SK-N-SH (cell line): ENCODE measurements around the gene SRRD. TPM values are rescaled to one million over a fixed set of nuclear protein-coding genes. Genes with fewer than 3 reads are reported as not detected.
A peak's percentile ranks its signal among the peaks of the same experiment; 100 is the strongest.

ENCODE experiments used
- CTCF ChIA-PET: fragments of 300-600, 350-600 bp; formaldehyde crosslinking; extraction: SDS; loops from one replicate; lab custom pipeline; 2021; lab: Yijun Ruan, JAX
- POLR2A ChIA-PET: fragments of 350-600 bp; sonication (Branson Sonifier 250); formaldehyde crosslinking; extraction: SDS; loops from one replicate; lab custom pipeline; 2020; ENCODE audit warnings: antibody characterized with exemption, inconsistent platforms; lab: Yijun Ruan, JAX
- DNase-seq: peaks from one replicate; pipeline ENCODE4 v3.0.0; 2012
- H2AFZ ChIP-seq: fragments of 200-600 bp; sonication (generic); 2 replicates; pipeline ENCODE4 v1.8.1; 2016; ENCODE audit warnings: antibody characterized with exemption, mild to moderate bottlenecking, low read depth
- H3F3A ChIP-seq: fragments of 200-600 bp; sonication (generic); replicated peaks from 2 replicates; pipeline ENCODE3; 2016; ENCODE audit warnings: antibody characterized with exemption, mild to moderate bottlenecking; ENCODE audit not compliant: insufficient read depth
- H3K27ac ChIP-seq, 2 experiments: fragments of 200-500 bp in 1 of 2; fragments of 200-600 bp in 1 of 2; sonication (Bioruptor generic) in 1 of 2; sonication (generic), shearing (Covaris generic) in 1 of 2; 2 replicates each; pipeline versions ENCODE4 v1.5.1 to v1.6.1; 2014 to 2016; ENCODE audit warnings: low read depth in 2 of 2, inconsistent platforms in 1 of 2, low read length in 1 of 2, mild to moderate bottlenecking in 1 of 2, mixed read lengths in 1 of 2
- H3K27me3 ChIP-seq: fragments of 200-600 bp; sonication (generic), shearing (Covaris generic); 2 replicates; pipeline ENCODE4 v1.6.1; 2016; ENCODE audit warnings: mixed run types; ENCODE audit not compliant: insufficient read depth
- H3K36me3 ChIP-seq, 2 experiments: fragments of 200-500 bp in 1 of 2; fragments of 200-600 bp in 1 of 2; sonication (Bioruptor generic) in 1 of 2; sonication (generic) in 1 of 2; replicated peaks in 1 of 2; 2 replicates each; pipeline versions ENCODE3 to v1.5.1; 2014 to 2016; ENCODE audit warnings: low read length in 1 of 2, mild to moderate bottlenecking in 1 of 2; ENCODE audit not compliant: insufficient read depth in 2 of 2, control insufficient read depth in 1 of 2
- H3K4me1 ChIP-seq, 2 experiments: fragments of 200-500 bp in 1 of 2; fragments of 200-600 bp in 1 of 2; sonication (Bioruptor generic) in 1 of 2; sonication (generic), shearing (Covaris generic) in 1 of 2; 2 replicates each; pipeline versions ENCODE4 v1.5.1 to v1.6.1; 2014 to 2016; ENCODE audit warnings: low read depth in 1 of 2, low read length in 1 of 2, mixed run types in 1 of 2; ENCODE audit not compliant: insufficient read depth in 2 of 2, control insufficient read depth in 1 of 2
- H3K4me2 ChIP-seq: fragments of 200-600 bp; sonication (generic), shearing (Covaris generic); 2 replicates; pipeline ENCODE4 v1.6.1; 2017; ENCODE audit warnings: mixed run types
- H3K4me3 ChIP-seq, 2 experiments: fragments of 200-500 bp in 1 of 2; fragments of 200-600 bp in 1 of 2; sonication (Bioruptor generic) in 1 of 2; sonication (generic), shearing (Covaris generic) in 1 of 2; 2 replicates each; pipeline versions ENCODE4 v1.5.1 to v1.8.1; 2014 to 2016; ENCODE audit warnings: low read depth in 2 of 2, inconsistent platforms in 1 of 2, low read length in 1 of 2, mild to moderate bottlenecking in 1 of 2, mixed read lengths in 1 of 2, moderate library complexity in 1 of 2
- H3K79me2 ChIP-seq: fragments of 200-600 bp; sonication (generic); 2 replicates; pipeline ENCODE4 v1.8.1; 2017; ENCODE audit warnings: mild to moderate bottlenecking; ENCODE audit not compliant: insufficient read depth
- H3K9ac ChIP-seq: fragments of 200-600 bp; sonication (generic); 2 replicates; pipeline ENCODE4 v1.6.1; 2017; ENCODE audit warnings: mixed run types
- H3K9me2 ChIP-seq: fragments of 200-600 bp; sonication (generic); 2 replicates; pipeline ENCODE4 v1.6.1; 2017; ENCODE audit warnings: mixed run types
- H3K9me3 ChIP-seq: fragments of 200-600 bp; sonication (generic); 2 replicates; pipeline ENCODE4 v1.6.1; 2017; ENCODE audit warnings: mixed run types, mild to moderate bottlenecking, moderate library complexity
- H4K20me1 ChIP-seq: fragments of 200-600 bp; sonication (generic); 2 replicates; pipeline ENCODE4 v1.6.1; 2017; ENCODE audit warnings: mild to moderate bottlenecking, mixed run types; ENCODE audit not compliant: insufficient read depth
- CHD2 ChIP-seq: fragments of 150-350 bp; IDR thresholded peaks from 2 replicates; pipeline ENCODE4 v1.6.1; 2018; ENCODE audit warnings: low read length; ENCODE audit not compliant: partially characterized antibody
- ELF1 ChIP-seq: IDR thresholded peaks from 2 replicates; pipeline ENCODE4 v1.4.0; 2012
- EP300 ChIP-seq, 2 experiments: IDR thresholded peaks; 2 replicates each; pipeline versions ENCODE4 v1.4.0 to v1.6.1; 2012; ENCODE audit warnings: borderline replicate concordance in 1 of 2, low read depth in 1 of 2, low read length in 1 of 2
- EZH2phosphoT487 ChIP-seq: fragments of 200-600 bp; sonication (generic); IDR thresholded peaks from 2 replicates; pipeline ENCODE4 v1.6.1; 2017; ENCODE audit warnings: low read depth, mixed run types, mild to moderate bottlenecking, antibody characterized with exemption, moderate library complexity, borderline replicate concordance
- FOSL2 ChIP-seq: IDR thresholded peaks from 2 replicates; pipeline ENCODE4 v1.4.0; 2012; ENCODE audit warnings: low read depth, mild to moderate bottlenecking, moderate library complexity, borderline replicate concordance
- FOXJ3 ChIP-seq: sonication (generic); formaldehyde crosslinking; IDR thresholded peaks from 2 replicates; pipeline ENCODE4 v1.5.1; 2020; ENCODE audit warnings: mild to moderate bottlenecking, missing genetic modification reagents
- FOXM1 ChIP-seq: IDR thresholded peaks from 2 replicates; pipeline ENCODE4 v1.4.0; 2012; ENCODE audit warnings: low read depth, mild to moderate bottlenecking
- GABPA ChIP-seq: IDR thresholded peaks from 2 replicates; pipeline ENCODE4 v1.4.0; 2012; ENCODE audit warnings: low read depth, mild to moderate bottlenecking
- IRF3 ChIP-seq: fragments of 150-350 bp; IDR thresholded peaks from 2 replicates; pipeline ENCODE4 v1.6.1; 2016; ENCODE audit warnings: mild to moderate bottlenecking, low read depth, low read length
- JUND ChIP-seq: IDR thresholded peaks from 2 replicates; pipeline ENCODE4 v1.4.0; 2012
- MAX ChIP-seq: IDR thresholded peaks from 2 replicates; pipeline ENCODE4 v1.4.0; 2012; ENCODE audit warnings: low read depth
- MXI1 ChIP-seq: IDR thresholded peaks from 2 replicates; pipeline ENCODE4 v1.6.1; 2012; ENCODE audit warnings: mild to moderate bottlenecking, low read depth, low read length, improper control_type of control experiment
- NRF1 ChIP-seq: IDR thresholded peaks from 2 replicates; pipeline ENCODE4 v1.6.1; 2012; ENCODE audit warnings: low read depth, mild to moderate bottlenecking, low read length
- PBX3 ChIP-seq: IDR thresholded peaks from 2 replicates; pipeline ENCODE4; 2012
- POLR2AphosphoS5 ChIP-seq: IDR thresholded peaks from 2 replicates; pipeline ENCODE4 v1.6.1; 2012; ENCODE audit warnings: low read depth, low read length
- RAD21 ChIP-seq: IDR thresholded peaks from 2 replicates; pipeline ENCODE4 v1.6.1; 2012; ENCODE audit warnings: mild to moderate bottlenecking, low read length
- RCOR1 ChIP-seq: fragments of 150-350 bp; IDR thresholded peaks from 2 replicates; pipeline ENCODE4 v1.6.1; 2017; ENCODE audit warnings: antibody characterized with exemption, low read length
- REST ChIP-seq: IDR thresholded peaks from 2 replicates; pipeline ENCODE4 v1.6.1; 2012; ENCODE audit warnings: mild to moderate bottlenecking, low read depth, low read length, moderate library complexity
- RFX5 ChIP-seq: IDR thresholded peaks from 2 replicates; pipeline ENCODE4 v1.6.1; 2012; ENCODE audit warnings: mild to moderate bottlenecking, improper control_type of control experiment, low read length
- RXRA ChIP-seq: IDR thresholded peaks from 2 replicates; pipeline ENCODE4 v1.4.0; 2012; ENCODE audit warnings: low read depth, mild to moderate bottlenecking, borderline replicate concordance
- SIN3A ChIP-seq: IDR thresholded peaks from 2 replicates; pipeline ENCODE4 v1.6.1; 2012; ENCODE audit warnings: low read depth, mild to moderate bottlenecking, low read length, moderate library complexity, borderline replicate concordance
- SMC3 ChIP-seq: IDR thresholded peaks from 2 replicates; pipeline ENCODE4 v1.6.1; 2012; ENCODE audit warnings: low read depth, low read length, improper control_type of control experiment
- TAF1 ChIP-seq: IDR thresholded peaks from 2 replicates; pipeline ENCODE4 v1.6.1; 2012; ENCODE audit warnings: low read depth, mild to moderate bottlenecking, low read length, moderate library complexity, borderline replicate concordance
- TCF12 ChIP-seq: IDR thresholded peaks from 2 replicates; pipeline ENCODE4 v1.4.0; 2012
- YY1 ChIP-seq: IDR thresholded peaks from 2 replicates; pipeline ENCODE4 v1.4.0; 2012; ENCODE audit warnings: low read depth, mild to moderate bottlenecking
- ZBTB33 ChIP-seq: IDR thresholded peaks from 2 replicates; pipeline ENCODE4 v1.4.0; 2012; ENCODE audit warnings: low read depth, borderline replicate concordance
- WGBS: methylation state at CpG from one replicate; pipeline ENCODE4 v1.1.6; 2017; ENCODE audit warnings: low lambda C conversion rate; 5-methylcytosine and 5-hydroxymethylcytosine counted together
- polyA plus RNA-seq, 3 experiments: library from polyadenylated mRNA; depleted of rRNA; stranded (reverse); fragments of >200 nt; gene quantifications; 2 replicates each; pipeline ENCODE4 v1.2.3, GENCODE V29; 2012

The SRRD gene
- polyA plus RNA-seq, 1 of the 3 experiments (the other 2 are of a cell fraction): 12.9 TPM

GRCh38 chr22:26512149-26512793 is 28.6 kb downstream of the SRRD start, which contains the start of gene TFIP11:
Gene TFIP11, minus strand, starts transcription at chr22:26512473. Its CDS starts 2,201 bp downstream, at chr22:26510272.
- Histone ChIP-seq H3K27ac (peak within 1 kb of the TSS; percentile 73 to 76), H3K27me3 (no peaks in the 10 kb centered on the region), H4K20me1 (no peaks in the 10 kb centered on the region), H3K36me3 (peaks cover 31 to 32% of the 10 kb centered on the region in 2 experiments), H3K9me3 (no peaks in the 10 kb centered on the region), H3K4me1 (peaks cover 12 to 18% of the 10 kb centered on the region in 2 experiments; a peak in 3 of 4 replicates), H3K79me2 (peaks cover 57% of the 10 kb centered on the region), H3K4me3 (peak within 1 kb of the TSS; percentile 89 to 96), H3K9me2 (no peaks in the 10 kb centered on the region), H3K9ac (peak within 1 kb of the TSS; percentile 86), H3K4me2 (peak within 1 kb of the TSS; percentile 89), H2AFZ (peak within 1 kb of the TSS; percentile 81), H3F3A (no peaks in the 10 kb centered on the region)
- ChIA-PET CTCF (interaction anchor here (0.8 to 1.7 kb wide), 5 partner anchors 9 to 148 kb away, joined by 3 to 6 read pairs (median 4); no protein-coding TSS in a partner anchor), POLR2A (interaction anchor here (0.8 to 1.9 kb wide), 4 partner anchors 20 to 160 kb away, joined by 3 to 7 read pairs (median 4); partner anchors contain the start of genes HPS4 and SRRD)
- WGBS: 1% methylated on average over 10 of the region's 40 CpGs
- peak; percentile 93 for DNase-seq
- no peak for TF ChIP-seq SMC3
- peak; percentile 94 for TF ChIP-seq ZBTB33
- TF ChIP-seq NRF1: no peak
- peak; percentile 91 for TF ChIP-seq POLR2AphosphoS5
- peak; percentile 9; the same call in 1 of the 2 replicates for TF ChIP-seq RAD21
- no peak for TF ChIP-seq RXRA
- peak; percentile 97 for TF ChIP-seq CHD2
- TF ChIP-seq MXI1: peak; percentile 98
- no peak for TF ChIP-seq EZH2phosphoT487
- peak; percentile 82 for TF ChIP-seq TAF1
- TF ChIP-seq PBX3: no peak
- peak in 1 of 2 experiments; percentile 28; a peak in 1 of 4 replicates for TF ChIP-seq EP300 (IDR thresholded peaks at IDR 0.05; ENCODE audit: borderline replicate concordance in 1 of 2, low read depth in 1 of 2, low read length in 1 of 2)
- TF ChIP-seq GABPA: peak; percentile 100
- TF ChIP-seq FOSL2: no peak
- peak; percentile 87 for TF ChIP-seq YY1
- no peak for TF ChIP-seq FOXM1
- TF ChIP-seq MAX: peak; percentile 98
- no peak for TF ChIP-seq RFX5
- TF ChIP-seq FOXJ3 (CRISPR knock-in tag): no peak
- TF ChIP-seq ELF1: peak; percentile 100
- 0 out of 2 replicates have a peak, but pooled peaks have one; percentile 5 for TF ChIP-seq REST
- peak; percentile 92 for TF ChIP-seq SIN3A
- no peak for TF ChIP-seq IRF3
- TF ChIP-seq JUND: no peak
- TF ChIP-seq RCOR1: no peak
- TF ChIP-seq TCF12: peak; percentile 11; the same call in 1 of the 2 replicates
